Measurements from ENCODE around the gene SLC34A3.

Gene SLC34A3

DNA sequence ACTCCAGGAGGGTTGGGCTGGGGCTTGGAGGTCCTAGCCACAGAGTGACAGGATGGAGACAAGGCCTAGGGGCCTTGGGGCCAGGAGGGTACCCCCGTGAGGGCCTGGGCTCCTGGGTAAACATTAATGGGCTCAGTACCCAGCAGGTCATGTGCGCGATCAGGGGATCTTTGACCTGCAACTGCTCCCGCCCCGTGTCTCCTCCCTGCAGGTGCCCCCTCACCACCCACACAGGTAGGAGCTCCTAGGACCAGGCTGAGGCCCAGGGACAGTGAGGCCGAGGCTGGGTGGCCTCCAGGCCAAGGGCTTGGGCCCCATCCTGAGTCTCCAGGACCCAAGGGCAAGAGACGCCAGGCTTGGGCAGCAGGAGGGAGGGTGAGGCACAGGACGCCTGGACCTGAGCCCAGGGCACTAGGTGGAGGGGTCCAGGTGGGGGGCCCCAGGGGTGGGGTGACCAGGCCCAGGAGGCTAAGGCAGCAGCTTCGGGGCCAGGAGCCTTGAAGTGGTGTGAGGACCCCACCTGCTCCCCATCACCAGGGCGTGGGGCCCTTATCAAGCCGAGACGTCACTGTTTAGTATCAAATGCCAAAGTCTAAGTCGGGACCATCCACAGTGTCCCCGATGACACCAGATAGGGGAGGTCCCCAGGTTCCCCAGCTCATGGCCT is at the start of gene SLC34A3:
Gene SLC34A3, plus strand, starts transcription at position 197 of the 667 bp plus-strand sequence. CDS start 802 bp downstream, outside the sequence.
- DNase-seq = no peak

GRCh38 chr9:137181680-137182079 is 49.0 kb upstream of the SLC34A3 start:
- DNase-seq = no peak

DNA sequence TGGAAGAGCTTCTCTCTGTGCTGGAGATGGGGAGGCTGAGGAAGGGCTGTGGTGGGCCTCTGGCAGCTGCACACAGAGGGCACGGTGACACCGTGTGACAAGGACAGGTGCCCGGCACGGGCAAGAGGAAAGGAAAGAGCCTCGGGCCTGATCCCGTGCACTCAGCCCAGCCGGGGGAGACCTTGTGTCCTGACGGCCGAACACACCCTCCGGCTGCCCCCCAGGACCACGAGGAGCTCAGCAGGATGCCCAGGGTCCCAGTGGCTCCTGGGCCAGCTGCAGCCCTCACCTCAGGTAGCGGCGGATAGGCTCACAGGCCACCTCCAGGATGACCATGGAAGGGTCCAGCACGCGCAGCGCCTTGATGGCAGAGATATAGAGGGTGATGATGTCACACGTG is 47.9 kb upstream of the SLC34A3 start:
- no peak for DNase-seq

DNA sequence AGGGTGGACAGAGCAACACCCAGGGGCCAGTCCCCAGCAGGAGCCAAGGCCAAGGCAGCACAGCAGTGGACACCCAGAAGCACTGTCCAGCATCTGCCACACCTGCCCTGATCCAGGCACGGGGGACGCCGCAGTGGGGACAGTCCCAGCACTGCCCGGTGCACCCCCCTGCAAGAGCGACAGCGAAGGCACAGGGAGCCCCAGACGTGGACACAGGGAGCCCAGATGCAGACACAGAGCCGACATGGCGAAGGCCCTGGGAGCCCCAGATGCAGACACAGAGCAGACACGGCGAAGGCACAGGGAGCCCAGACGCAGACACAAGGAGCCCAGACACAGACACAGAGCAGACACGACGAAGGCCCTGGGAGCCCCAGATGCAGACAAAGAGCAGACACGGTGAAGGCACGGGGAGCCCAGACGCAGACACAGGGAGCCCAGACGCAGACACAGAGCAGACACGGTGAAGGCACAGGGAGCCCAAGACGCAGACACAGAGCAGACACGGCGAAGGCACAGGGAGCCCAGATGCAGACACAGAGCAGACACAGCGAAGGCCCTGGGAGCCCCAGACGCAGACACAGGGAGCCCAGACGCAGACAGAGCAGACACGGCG is 46.6 kb upstream of the SLC34A3 start:
- no peak for DNase-seq

GRCh38 chr9:137184881-137185660 is 45.6 kb upstream of the SLC34A3 start:
- DNase-seq = no peak

DNA sequence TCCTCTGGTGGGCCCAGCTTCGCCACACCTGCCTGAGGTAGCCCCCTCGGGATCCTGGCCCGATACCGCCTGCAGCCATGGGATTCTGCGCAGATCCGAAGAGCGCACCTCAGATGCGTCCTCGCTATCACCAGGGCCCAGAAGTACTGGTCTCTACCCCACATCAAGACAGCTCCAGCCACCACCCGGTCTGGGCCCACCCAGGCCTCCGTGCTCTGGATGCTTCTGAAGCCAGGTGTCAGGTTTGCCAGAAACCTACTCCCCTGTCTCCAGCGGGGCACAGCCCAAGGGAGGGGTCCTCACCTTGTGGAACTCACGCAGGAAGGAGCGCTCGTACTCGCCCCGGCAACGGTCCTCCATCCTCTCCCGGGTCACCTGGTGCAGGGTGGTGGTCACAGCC is 44.8 kb upstream of the SLC34A3 start:
- DNase-seq = no peak

DNA sequence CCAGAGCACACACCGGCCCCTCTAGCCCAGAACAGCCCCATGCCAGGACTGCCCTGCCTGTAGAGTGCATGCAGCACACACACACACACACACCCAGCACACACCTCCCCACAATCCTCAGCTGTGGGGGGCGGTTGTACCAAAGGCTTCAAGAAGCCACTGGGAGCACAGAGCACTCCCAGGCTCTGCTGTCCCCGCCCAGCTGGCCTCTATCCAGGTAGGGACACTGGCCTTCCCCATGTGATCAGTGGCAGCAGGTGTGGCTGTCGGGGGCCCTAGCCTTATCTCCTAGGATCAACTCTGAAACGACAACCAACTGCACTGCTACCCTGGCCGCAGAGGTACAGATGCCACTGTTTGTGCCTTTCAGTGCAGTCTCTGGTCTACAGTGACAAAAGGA is 44.3 kb upstream of the SLC34A3 start:
- DNase-seq = no peak

- no peak for DNase-seq
Measured at GRCh38 chr9:137187386-137187785, 43.3 kb upstream of the SLC34A3 start.

DNA sequence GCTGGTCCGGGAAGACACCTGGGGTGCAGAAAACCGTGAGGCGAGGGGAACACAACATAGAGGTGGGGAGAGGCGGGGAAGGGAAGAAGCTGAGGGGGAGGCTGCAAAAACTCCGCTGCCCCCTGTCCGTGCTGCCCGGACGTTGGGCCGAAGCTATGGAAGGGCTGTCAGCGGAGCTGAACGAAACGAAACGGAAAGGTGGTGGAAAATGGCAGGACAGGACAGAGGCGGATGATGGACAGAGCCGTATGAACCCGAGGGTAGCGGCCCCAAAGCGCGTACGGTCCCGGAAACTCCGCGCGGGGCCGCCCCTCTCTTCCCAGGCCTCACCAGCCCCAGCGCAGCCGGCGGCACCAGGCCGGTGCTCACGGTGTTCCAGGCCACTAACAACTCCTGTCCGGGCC is 42.6 kb upstream of the SLC34A3 start:
- no peak for DNase-seq

DNA sequence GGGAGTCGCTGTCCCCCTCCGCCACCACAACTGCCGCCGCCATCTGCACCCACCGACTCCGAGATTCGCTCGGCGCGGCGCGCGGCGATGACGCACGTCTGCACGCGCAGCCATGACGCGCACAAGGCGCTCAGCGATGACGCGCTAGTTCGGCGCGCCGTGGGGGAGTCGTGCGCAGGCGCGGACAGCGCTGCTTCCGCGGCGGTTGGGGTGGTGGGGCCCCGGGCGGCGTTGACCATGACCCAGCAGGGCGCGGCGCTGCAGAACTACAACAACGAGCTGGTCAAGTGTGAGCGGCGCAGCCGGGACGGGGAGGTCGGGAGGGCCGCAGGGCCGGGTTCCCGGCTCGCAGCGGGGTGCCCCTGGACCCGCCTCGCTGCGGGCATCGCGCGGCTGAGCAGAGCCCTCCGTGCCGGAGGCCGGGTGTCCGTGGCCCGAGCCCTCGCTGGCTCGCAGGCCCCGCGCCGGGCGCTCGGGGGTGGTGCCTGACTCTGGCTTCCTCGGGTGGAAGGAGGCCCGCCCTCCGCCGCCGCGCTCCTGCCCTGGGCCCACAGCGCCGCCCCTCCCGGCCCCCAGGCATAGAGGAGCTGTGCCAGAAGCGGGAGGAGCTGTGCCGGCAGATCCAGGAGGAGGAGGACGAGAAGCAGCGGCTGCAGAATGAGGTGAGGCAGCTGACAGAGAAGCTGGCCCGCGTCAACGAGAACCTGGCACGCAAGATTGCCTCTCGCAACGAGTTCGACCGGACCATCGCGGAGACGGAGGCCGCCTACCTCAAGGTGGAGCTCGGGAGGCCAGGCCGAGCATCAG is 42.0 kb upstream of the SLC34A3 start, which contains the start of the genes ANAPC2 and SSNA1:
Gene ANAPC2, minus strand, starts transcription at position 71 of the 807 bp plus-strand sequence. Its CDS starts 28 bp downstream, at position 43.
Gene SSNA1, plus strand, starts transcription at position 187 of the 807 bp plus-strand sequence. Its CDS starts 51 bp downstream, at position 238.
- peak; percentile 97 for DNase-seq

DNA sequence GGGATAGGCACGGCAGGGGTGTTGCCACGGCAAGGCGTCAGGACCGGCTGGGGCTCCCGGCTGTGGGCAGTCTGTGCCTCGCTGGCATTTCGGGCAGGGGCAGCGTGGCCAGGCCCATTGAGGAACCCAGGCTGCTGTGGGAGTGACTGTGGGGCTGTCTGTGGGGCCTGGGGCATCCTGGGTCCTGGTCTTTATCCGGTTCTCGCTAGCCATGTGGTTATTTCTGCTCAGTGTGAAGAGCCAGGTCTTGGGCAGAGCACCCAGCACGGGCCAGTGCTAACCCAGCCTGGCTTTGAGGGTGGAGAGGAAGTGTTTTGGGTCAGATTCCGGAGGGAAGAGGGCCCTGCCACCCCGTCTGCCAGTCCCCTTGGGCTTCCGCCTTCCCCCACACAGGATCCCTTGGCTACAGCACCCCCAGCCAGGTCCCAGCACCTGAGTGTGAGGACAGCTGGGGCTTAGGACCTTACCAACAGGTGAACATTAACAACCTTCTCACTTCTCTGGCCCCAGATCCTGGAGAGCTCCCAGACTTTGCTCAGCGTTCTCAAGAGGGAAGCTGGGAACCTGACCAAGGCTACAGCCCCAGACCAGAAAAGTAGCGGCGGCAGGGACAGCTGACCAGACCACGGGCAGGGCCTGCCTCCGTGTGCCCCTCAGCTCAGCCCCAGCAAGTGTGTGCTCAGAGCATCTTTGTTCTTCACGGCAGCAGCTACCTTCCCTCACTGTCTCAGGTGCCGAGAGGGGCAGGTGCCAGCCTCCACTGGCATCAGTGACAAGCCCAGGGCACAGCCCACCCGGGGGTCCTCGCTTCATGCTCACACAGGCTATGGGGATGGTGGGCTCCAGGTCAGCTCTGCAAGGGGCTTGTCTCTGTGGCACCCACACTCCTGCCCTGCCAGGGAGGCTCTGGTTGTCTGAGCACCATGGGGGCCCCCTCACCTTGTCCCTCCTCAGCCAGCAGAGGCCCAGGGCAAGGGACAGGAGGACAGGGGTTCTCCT is 41.1 kb upstream of the SLC34A3 start:
- no peak for DNase-seq

GRCh38 chr9:137190315-137190856 is 40.3 kb upstream of the SLC34A3 start:
- DNase-seq = no peak

DNA sequence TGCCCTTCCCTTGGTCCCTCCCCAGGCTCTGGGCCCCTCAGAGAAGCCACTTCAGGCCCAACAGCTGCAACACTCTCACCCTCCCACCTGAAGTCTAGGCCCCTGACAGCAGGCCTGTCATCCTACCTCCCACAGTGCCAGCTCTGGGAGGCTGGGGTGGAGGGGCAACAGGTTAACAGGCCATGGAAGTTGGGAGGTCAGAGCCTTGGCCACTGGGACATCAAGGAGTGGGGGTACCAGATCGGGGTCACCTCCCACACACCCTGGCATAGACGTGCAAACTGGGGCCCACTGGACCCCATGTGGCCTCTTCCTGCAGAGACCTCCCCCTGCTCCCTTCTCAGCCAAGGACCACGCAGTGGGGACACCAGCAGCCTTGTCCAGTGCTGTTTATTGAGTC is 39.5 kb upstream of the SLC34A3 start:
- no peak for DNase-seq

- no peak for DNase-seq
Measured at GRCh38 chr9:137191691-137192447, 38.8 kb upstream of the SLC34A3 start.

- DNase-seq = no peak
Measured at GRCh38 chr9:137192448-137192780, 38.3 kb upstream of the SLC34A3 start.

GRCh38 chr9:137192859-137193258 is 37.8 kb upstream of the SLC34A3 start:
- DNase-seq = peak; percentile 44

- DNase-seq = no peak
Measured at GRCh38 chr9:137193771-137194170, 36.9 kb upstream of the SLC34A3 start.

DNA sequence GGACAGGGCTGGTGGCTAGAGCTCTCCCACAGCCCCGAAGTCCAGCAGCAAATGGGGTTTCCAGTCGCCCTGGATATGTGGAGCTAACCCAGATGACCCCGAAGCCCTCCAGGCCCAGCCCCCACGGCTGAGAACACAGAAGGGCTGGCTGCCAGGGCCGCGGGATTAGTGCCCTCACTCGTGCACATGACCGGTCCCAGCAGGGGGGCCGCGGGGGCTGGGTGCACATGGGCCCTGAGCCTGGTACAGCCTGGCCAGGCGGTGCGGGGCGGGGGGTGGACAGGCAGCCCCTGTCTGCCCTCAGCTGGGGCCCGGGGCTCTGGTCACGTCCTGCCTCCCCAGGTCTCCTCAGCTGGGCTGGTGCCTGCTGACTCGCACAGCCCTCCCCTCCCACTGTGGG is 36.3 kb upstream of the SLC34A3 start:
- no peak for DNase-seq

GRCh38 chr9:137194909-137195308 is 35.8 kb upstream of the SLC34A3 start:
- peak; percentile 84 for DNase-seq

DNA sequence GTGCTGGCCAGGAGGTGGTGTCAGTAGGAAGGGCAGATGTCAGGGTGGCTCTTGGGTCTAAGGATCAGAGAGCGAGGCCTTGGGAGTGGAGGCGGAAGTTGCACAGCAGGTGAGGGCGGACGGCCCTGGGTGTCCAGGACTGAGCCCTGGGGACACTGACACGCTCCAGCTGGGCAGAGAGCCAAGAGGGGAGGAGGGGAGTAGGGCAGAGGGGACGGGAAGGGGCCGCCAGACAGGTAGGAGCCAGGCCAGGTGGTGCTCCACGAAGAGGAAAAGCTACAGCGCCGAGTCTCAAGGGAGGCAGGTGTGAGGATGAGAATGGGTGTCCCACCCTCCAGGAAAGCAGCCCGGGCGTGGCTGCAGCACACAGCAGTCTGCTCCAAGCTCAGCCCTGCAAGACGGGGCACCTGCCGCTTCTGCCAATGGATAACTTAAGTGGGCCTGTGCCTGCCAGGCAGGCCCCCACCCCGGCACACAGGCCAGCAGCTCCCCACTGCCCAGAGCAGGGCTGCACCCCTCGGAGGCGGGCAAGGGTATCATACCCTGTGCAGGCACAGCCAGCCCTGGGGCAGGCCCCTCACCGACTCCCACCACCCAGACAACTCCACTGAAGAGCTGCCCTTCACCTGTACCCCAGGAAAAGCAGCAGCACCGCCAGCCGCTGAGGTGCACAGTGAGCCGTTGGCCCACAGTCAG is 35.0 kb upstream of the SLC34A3 start:
- DNase-seq = peak; percentile 99

Data from NCI-H69 (cell line).